Bronchial epithelial cell (primary cell): Measurements from ENCODE around the gene ELANE. TPM values are rescaled to one million over a fixed set of nuclear protein-coding genes. Genes with fewer than 3 reads are reported as not detected.
"Not testable (repeated sequence)": the region's sequence is repeated elsewhere in the genome, so short reads cannot be mapped to it uniquely, and the experiment has no call there.

Source experiments
- DNase-seq: peaks from one replicate; pipeline ENCODE4 v3.0.0-alpha.2; 2010; ENCODE audit warnings: low read depth
- FAIRE-seq: peaks from 2 replicates; lab custom pipeline; 2011; peaks lifted over from hg19 to GRCh38; lab: Jason Lieb, UNC
- H3K27me3 ChIP-seq: 2 replicates; pipeline ENCODE4 v1.5.1; 2011; ENCODE audit warnings: low read length; ENCODE audit not compliant: control insufficient read depth, insufficient read depth
- H3K36me3 ChIP-seq: 2 replicates; pipeline ENCODE4 v1.5.1; 2011; ENCODE audit warnings: low read length; ENCODE audit not compliant: control insufficient read depth, insufficient read depth
- H3K4me3 ChIP-seq: 2 replicates; pipeline ENCODE4 v1.5.1; 2011; ENCODE audit warnings: mild to moderate bottlenecking, low read depth, low read length, control low read depth
- total RNA-seq: library from RNA; depleted of rRNA; stranded (reverse); fragments of >200 nt; gene quantifications from 2 replicates; pipeline ENCODE4 v1.2.1, GENCODE V29; 2014
- TF ChIP-seq, protein P1 (sequence below): IDR thresholded peaks from 2 replicates; pipeline ENCODE4 v1.5.1; 2011; ENCODE audit warnings: mild to moderate bottlenecking, moderate library complexity, low read length, control low read depth, inconsistent platforms; ENCODE audit not compliant: insufficient read depth, severe bottlenecking

The ELANE gene
- total RNA-seq, 1 donor from 2014 or later = not detected

DNA sequence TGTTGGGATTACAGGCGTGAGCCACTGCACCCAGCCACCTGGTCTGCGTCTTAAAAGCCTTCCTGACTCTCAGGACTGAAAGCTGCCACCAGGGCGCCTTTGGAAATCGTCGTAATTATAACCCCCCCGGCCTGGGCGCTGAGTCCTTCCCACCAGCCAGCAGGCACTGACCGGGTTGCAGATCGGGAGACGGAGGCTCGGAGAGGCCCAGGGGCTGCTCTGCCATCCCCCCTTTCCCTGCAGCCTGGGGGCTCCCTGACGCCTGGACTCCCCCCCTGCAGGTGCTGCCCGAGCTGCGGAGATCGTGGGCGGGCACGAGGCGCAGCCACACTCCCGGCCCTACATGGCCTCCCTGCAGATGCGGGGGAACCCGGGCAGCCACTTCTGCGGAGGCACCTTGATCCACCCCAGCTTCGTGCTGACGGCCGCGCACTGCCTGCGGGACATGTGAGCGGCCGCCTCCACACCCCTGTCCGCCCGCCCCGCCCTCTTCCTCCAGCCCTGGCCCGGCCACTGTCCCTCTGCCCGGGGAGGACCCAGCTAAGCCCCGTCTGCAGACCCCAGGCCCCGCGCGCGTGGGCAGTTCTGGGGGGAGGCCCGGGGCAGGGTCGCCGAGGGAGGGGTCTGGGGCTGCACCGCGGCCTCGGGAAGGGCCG, 8.8 kb upstream of the ELANE start:
- H3K27me3 ChIP-seq = peaks cover 1% of the 10 kb centered on the region
- no peak for DNase-seq
- no peak for FAIRE-seq
- H3K4me3 ChIP-seq = peak overlapping the region; percentile 2
- no peaks in the 10 kb centered on the region for H3K36me3 ChIP-seq
- TF ChIP-seq, protein P1, sequence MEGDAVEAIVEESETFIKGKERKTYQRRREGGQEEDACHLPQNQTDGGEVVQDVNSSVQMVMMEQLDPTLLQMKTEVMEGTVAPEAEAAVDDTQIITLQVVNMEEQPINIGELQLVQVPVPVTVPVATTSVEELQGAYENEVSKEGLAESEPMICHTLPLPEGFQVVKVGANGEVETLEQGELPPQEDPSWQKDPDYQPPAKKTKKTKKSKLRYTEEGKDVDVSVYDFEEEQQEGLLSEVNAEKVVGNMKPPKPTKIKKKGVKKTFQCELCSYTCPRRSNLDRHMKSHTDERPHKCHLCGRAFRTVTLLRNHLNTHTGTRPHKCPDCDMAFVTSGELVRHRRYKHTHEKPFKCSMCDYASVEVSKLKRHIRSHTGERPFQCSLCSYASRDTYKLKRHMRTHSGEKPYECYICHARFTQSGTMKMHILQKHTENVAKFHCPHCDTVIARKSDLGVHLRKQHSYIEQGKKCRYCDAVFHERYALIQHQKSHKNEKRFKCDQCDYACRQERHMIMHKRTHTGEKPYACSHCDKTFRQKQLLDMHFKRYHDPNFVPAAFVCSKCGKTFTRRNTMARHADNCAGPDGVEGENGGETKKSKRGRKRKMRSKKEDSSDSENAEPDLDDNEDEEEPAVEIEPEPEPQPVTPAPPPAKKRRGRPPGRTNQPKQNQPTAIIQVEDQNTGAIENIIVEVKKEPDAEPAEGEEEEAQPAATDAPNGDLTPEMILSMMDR = peak; percentile 5

DNA sequence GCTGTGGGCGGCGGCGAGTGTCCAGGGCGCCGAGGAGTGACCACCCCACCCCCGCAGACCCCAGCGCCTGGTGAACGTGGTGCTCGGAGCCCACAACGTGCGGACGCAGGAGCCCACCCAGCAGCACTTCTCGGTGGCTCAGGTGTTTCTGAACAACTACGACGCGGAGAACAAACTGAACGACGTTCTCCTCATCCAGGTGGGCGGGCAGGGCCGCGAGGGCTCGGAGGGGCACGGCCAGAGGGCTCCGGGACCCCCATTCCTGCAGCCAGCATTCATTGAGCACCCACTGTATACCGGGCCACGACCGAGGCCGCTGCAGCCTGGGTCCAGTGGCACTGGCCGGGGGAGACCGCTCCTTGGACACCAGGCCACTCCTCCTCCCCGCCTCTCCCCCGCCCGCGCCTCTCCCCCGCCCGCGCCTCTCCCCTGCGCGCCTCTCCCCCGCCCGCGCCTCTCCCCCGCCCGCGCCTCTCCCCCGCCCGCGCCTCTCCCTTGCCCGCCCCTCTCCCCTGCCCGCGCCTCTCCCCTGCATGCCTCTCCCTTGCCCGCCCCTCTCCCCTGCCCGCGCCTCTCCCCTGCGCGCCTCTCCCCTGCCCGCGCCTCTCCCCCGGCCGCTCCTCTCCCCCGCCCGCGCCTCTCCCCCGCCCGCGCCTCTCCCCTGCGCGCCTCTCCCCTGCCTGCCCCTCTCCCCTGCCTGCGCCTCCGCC, 8.1 kb upstream of the ELANE start:
- Histone ChIP-seq H3K36me3 (no peaks in the 10 kb centered on the region), H3K4me3 (peak overlapping the region; percentile 2), H3K27me3 (peaks cover 1% of the 10 kb centered on the region)
- TF ChIP-seq, protein P1 = no peak
- no peak for DNase-seq
- FAIRE-seq = no peak

DNA sequence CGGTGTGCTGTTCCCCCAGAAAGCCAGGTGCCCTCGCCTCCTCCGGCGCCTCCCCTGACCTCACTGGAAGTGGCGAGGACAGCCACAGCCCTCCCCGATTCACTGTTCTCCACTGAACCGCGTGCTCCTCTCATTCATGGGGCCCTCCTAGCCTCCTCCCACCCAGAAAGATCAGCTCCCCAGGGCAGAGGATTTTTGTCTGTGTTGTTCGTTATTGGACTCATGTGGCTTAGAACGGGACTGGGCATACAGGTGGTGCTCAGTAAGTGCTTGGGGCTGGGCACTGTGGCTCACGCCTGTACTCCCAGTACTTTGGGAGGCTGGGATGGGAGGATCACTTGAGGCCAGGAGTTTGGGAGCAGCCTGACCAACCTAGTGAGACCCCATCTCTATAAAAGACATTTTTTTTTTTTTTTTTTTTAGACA, 7.5 kb upstream of the ELANE start:
- DNase-seq (no peak), FAIRE-seq (no peak)
- Histone ChIP-seq H3K36me3 (no peaks in the 10 kb centered on the region), H3K27me3 (peaks cover 1% of the 10 kb centered on the region), H3K4me3 (no peak overlapping the region)
- TF ChIP-seq, protein P1 = no peak

DNA sequence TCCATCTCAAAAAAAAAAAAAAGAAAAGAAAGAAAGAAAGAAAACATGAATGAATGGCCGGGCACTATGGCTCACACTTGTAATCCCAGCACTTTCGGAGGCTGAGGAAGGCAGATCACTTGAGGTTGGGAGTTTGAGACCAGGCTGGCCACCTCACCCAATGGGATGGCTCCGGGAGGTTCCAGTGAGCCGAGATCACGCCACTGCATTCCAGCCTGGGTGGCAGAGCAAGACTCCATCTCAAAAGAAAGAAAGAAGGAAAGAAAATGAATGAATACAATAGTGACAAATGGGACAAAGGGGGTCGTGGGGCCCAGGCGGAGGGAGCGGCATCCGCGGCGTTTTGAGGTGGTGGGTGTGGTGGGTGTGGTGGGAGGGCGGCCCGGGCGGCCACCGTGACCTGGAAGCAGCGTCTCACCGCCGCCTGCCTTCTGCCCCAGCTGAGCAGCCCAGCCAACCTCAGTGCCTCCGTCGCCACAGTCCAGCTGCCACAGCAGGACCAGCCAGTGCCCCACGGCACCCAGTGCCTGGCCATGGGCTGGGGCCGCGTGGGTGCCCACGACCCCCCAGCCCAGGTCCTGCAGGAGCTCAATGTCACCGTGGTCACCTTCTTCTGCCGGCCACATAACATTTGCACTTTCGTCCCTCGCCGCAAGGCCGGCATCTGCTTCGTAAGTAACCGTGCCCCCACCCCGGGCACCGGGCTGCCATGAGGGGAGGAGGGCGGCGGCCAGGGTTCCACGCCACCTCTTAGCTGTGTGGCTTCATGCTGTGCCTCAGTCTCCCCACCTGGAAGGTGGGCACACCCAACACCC, 6.2 kb upstream of the ELANE start:
- FAIRE-seq (no peak), DNase-seq (no peak)
- TF ChIP-seq, protein P1 = no peak
- no peaks in the 10 kb centered on the region for H3K36me3 ChIP-seq
- H3K4me3 ChIP-seq = no peak overlapping the region
- peaks cover 1% of the 10 kb centered on the region for H3K27me3 ChIP-seq

DNA sequence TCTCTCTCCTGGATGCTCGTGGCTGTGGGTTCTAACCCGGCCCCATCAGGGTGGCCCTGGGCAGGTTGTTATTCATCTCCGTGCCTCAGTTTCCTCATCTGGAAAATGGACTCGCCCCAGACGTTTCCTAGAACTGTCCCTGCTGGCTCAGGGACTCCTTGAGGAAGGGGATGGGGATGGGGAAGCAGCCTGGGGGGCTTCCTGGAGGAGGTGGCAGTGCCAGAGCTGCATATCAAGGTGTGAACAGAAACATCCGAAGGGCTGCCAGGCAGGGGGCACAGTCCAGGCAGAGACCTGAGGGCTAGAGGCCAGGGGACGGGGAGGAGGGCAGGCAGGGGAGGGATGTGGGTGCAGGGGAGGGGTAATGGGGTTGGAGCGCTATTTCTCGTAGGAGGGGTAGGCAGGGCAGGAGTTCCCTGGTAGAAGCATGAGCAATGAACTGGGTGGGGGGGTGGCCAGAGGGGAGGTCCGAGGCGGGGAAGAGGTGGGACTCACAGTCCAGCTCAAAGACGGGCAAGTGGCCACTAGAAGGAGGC, 3.6 kb upstream of the ELANE start:
- DNase-seq = no peak
- no peak for FAIRE-seq
- Histone ChIP-seq H3K36me3 (no peaks in the 10 kb centered on the region), H3K4me3 (no peak overlapping the region), H3K27me3 (peaks cover 1% of the 10 kb centered on the region)
- TF ChIP-seq, protein P1 = no peak

DNA sequence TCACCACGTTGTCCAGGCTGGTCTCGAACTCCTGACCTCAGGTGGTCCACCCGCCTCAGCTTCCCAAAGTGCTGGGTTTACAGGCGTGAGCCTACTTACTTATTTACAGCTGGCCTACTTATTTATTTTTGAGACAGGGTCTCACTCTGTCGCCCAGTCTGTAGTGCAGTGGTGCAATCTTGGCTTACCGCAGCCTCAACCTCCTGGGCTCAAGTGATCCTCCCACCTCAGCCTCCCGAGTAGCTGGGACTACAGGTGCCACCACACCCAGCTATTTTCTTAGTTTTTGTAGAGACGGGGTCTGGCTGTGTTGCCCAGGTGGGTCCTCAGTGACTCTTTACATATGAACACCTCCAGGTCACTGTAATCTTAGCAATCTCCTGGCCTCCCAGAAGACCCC, 2.9 kb upstream of the ELANE start:
- not testable (repeated sequence) for H3K4me3 ChIP-seq, H3K36me3 ChIP-seq, FAIRE-seq, DNase-seq, H3K27me3 ChIP-seq
